CD14-positive monocyte (primary cell): ENCODE results near the gene SRC. TPM values are rescaled to one million over a fixed set of nuclear protein-coding genes. Genes with fewer than 3 reads are reported as not detected.

ENCODE experiments used
- DNase-seq, 3 donors: peaks; one replicate each; pipeline ENCODE4 v3.0.0-alpha.2; 2011 to 2022
- H2AFZ ChIP-seq: 2 replicates; pipeline ENCODE4 v1.6.0; 2012; ENCODE audit warnings: mild to moderate bottlenecking, low read depth, low read length, inconsistent platforms; ENCODE audit not compliant: insufficient read depth, poor library complexity, severe bottlenecking
- H3K27ac ChIP-seq, 2 donors: 1 replicate in 1 of 2; 2 replicates in 1 of 2; pipeline ENCODE4 v1.5.1; 2012 to 2013; ENCODE audit warnings: low read length in 2 of 2, control low read depth in 1 of 2, inconsistent platforms in 1 of 2, low read depth in 1 of 2, mild to moderate bottlenecking in 1 of 2
- H3K27me3 ChIP-seq, 2 donors: one replicate each; pipeline versions ENCODE4 v1.6.0 to v1.6.1; 2011 to 2013; ENCODE audit warnings: low read length in 2 of 2; ENCODE audit not compliant: control insufficient read depth in 2 of 2, insufficient read depth in 2 of 2
- H3K36me3 ChIP-seq, 2 donors: replicated peaks in 1 of 2; 1 replicate in 1 of 2; 2 replicates in 1 of 2; pipeline versions ENCODE4 v1.5.1 to v1.6.1; 2012 to 2013; ENCODE audit warnings: low read length in 2 of 2, control low read depth in 1 of 2, inconsistent platforms in 1 of 2, mild to moderate bottlenecking in 1 of 2; ENCODE audit not compliant: insufficient read depth in 2 of 2, control insufficient read depth in 1 of 2
- H3K4me1 ChIP-seq, 2 donors: 1 replicate in 1 of 2; 2 replicates in 1 of 2; pipeline versions ENCODE4 v1.5.1 to v1.6.1; 2012 to 2013; ENCODE audit warnings: low read length in 2 of 2, control low read depth in 1 of 2, inconsistent platforms in 1 of 2, mild to moderate bottlenecking in 1 of 2, moderate library complexity in 1 of 2; ENCODE audit not compliant: insufficient read depth in 2 of 2, control insufficient read depth in 1 of 2
- H3K4me2 ChIP-seq: replicated peaks from 2 replicates; pipeline ENCODE3; 2012; ENCODE audit warnings: low read length, moderate library complexity, mild to moderate bottlenecking; ENCODE audit not compliant: poor library complexity, severe bottlenecking; ENCODE audit errors: extremely low read depth
- H3K4me3 ChIP-seq, 3 experiments: fragments of 200-600 bp in 1 of 3; sonication (generic) in 1 of 3; replicated peaks in 1 of 3; 1 replicate in 2 of 3; 2 replicates in 1 of 3; pipeline ENCODE4 v1.5.1; 2011 to 2013; ENCODE audit warnings: low read length in 3 of 3, mild to moderate bottlenecking in 3 of 3, control low read depth in 2 of 3, low read depth in 2 of 3, inconsistent platforms in 1 of 3, moderate library complexity in 1 of 3
- H3K79me2 ChIP-seq: 2 replicates; pipeline ENCODE4 v1.6.0; 2012; ENCODE audit warnings: mild to moderate bottlenecking, control low read depth, inconsistent platforms, low read length, moderate library complexity; ENCODE audit not compliant: insufficient read depth
- H3K9ac ChIP-seq: 2 replicates; pipeline ENCODE4 v1.6.0; 2017; ENCODE audit warnings: low read length, mild to moderate bottlenecking; ENCODE audit not compliant: insufficient read depth, poor library complexity, severe bottlenecking
- H3K9me3 ChIP-seq, 2 donors: replicated peaks in 1 of 2; 1 replicate in 1 of 2; 2 replicates in 1 of 2; pipeline versions ENCODE4 v1.5.1 to v1.6.1; 2012 to 2013; ENCODE audit warnings: low read length in 2 of 2, control low read depth in 1 of 2; ENCODE audit not compliant: control insufficient read depth in 1 of 2, insufficient read depth in 1 of 2
- H4K20me1 ChIP-seq: 2 replicates; pipeline ENCODE4 v1.6.0; 2012; ENCODE audit warnings: mild to moderate bottlenecking, low read length, control low read depth, moderate library complexity; ENCODE audit not compliant: insufficient read depth
- H3K27ac Mint-ChIP-seq, 7 donors: one replicate each; pipeline ENCODE4 v1.8.0; 2020; ENCODE audit warnings: mild to moderate bottlenecking in 7 of 7, mixed read lengths in 7 of 7, moderate library complexity in 6 of 7, inconsistent platforms in 2 of 7
- H3K27me3 Mint-ChIP-seq, 3 donors: one replicate each; pipeline ENCODE4 v1.8.0; 2021 to 2022; ENCODE audit warnings: low read depth in 3 of 3, mild to moderate bottlenecking in 3 of 3, mixed read lengths in 3 of 3, moderate library complexity in 3 of 3, inconsistent platforms in 1 of 3
- H3K36me3 Mint-ChIP-seq, 2 donors: one replicate each; pipeline ENCODE4 v1.8.0; 2020; ENCODE audit warnings: mixed read lengths in 2 of 2, inconsistent platforms in 1 of 2, mild to moderate bottlenecking in 1 of 2
- H3K4me1 Mint-ChIP-seq: one replicate; pipeline ENCODE4 v1.8.0; 2020; ENCODE audit warnings: mild to moderate bottlenecking, mixed read lengths
- H3K4me3 Mint-ChIP-seq, 2 donors: one replicate each; pipeline ENCODE4 v1.8.0; 2020; ENCODE audit warnings: mild to moderate bottlenecking in 2 of 2, mixed read lengths in 2 of 2, moderate library complexity in 1 of 2
- H3K9me3 Mint-ChIP-seq, 7 donors: one replicate each; pipeline ENCODE4 v1.8.0; 2020 to 2022; ENCODE audit warnings: mixed read lengths in 7 of 7, mild to moderate bottlenecking in 6 of 7, moderate library complexity in 6 of 7, inconsistent platforms in 2 of 7
- WGBS: methylation state at CpG from one replicate; pipeline ENCODE4 v1.1.5; 2013; ENCODE audit warnings: missing lambda C conversion rate; ENCODE audit not compliant: insufficient coverage; 5-methylcytosine and 5-hydroxymethylcytosine counted together
- intact Hi-C, 2 donors: fragments of 100-400 bp; cut with micrococcal nuclease; formaldehyde crosslinking; loops; one replicate each; pipeline versions ENCODE4 v1.15.0 to v1.15.1; 2023
- polyA plus RNA-seq, 3 donors: library from polyadenylated mRNA; depleted of rRNA in 1 of 3; unstranded in 2 of 3; stranded (reverse) in 1 of 3; fragments of 300-500 nt in 2 of 3; fragments of >200 nt in 1 of 3; fragmentation: Illumina TruSeq in 2 of 3; gene quantifications; 1 replicate in 2 of 3; 2 replicates in 1 of 3; pipeline ENCODE4 v1.2.3, GENCODE V29; 2012 to 2021
- TF ChIP-seq, protein P1 (sequence below): fragments of 200-600 bp; IDR thresholded peaks from one replicate; pipeline ENCODE4 v1.8.0; 2022; ENCODE audit warnings: antibody characterized with exemption, mild to moderate bottlenecking

The SRC gene
- polyA plus RNA-seq, 3 donors = 4.9 to 55.1 (median 6.8) TPM

DNA sequence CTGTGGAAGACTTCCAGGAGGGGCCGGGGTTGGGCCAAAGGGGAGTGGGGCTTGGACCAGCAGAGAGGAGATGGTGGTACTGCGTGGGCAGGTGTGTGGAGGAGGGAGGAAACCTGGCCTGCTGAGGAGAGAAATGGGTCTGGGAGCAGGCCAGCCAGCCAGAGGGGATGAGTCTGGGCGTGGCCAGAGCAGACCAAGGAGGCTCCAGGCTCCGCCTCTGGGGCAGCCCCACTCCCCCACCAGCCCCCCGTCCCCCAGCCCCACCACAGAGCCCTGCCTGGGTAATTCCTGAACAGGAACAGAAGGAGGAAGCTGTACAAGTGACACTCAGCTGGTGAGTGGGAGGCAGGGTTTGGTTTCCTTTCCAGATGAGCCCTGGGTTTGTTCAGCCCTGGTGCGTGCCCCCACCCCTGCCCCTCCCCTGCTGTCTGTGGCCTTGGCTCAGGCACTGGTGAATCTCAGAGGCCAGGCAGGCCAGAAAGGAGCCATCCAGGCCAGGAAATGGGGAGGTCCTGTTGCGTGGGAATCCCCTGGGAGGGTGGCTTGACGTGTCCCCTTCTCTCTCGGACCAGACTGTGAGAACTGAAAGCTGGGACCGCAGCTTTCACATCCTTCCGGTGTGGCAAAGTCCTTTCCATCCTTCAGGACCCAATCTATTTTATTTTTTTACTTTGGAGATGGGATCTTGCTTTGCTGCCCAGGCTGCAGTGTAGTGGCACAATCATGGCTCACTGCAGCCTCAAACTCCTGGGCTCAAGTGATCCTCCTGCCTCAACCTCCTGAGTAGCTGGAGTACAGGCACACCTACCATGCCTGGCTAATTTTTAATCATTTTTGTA is 9.4 kb upstream of the SRC start:
- peaks cover 55% of the 10 kb centered on the region for H3K4me1 Mint-ChIP-seq
- 8% methylated on average over 5 of the region's 11 CpGs for WGBS
- peak overlapping the region in 1 of 3 experiments; percentile 45 for H3K4me3 ChIP-seq

More for the DNA sequence above, 9.4 kb upstream of the SRC start:
- H3K27me3 ChIP-seq = no peaks in the 10 kb centered on the region
- H3K79me2 ChIP-seq = no peaks in the 10 kb centered on the region
- TF ChIP-seq, protein P1, sequence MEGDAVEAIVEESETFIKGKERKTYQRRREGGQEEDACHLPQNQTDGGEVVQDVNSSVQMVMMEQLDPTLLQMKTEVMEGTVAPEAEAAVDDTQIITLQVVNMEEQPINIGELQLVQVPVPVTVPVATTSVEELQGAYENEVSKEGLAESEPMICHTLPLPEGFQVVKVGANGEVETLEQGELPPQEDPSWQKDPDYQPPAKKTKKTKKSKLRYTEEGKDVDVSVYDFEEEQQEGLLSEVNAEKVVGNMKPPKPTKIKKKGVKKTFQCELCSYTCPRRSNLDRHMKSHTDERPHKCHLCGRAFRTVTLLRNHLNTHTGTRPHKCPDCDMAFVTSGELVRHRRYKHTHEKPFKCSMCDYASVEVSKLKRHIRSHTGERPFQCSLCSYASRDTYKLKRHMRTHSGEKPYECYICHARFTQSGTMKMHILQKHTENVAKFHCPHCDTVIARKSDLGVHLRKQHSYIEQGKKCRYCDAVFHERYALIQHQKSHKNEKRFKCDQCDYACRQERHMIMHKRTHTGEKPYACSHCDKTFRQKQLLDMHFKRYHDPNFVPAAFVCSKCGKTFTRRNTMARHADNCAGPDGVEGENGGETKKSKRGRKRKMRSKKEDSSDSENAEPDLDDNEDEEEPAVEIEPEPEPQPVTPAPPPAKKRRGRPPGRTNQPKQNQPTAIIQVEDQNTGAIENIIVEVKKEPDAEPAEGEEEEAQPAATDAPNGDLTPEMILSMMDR = no peak
- H2AFZ ChIP-seq = no peak overlapping the region
- peak overlapping the region; percentile 46 for H3K4me2 ChIP-seq
- peaks cover 1 to 3% (median 2%) of the 10 kb centered on the region in 3 donors for H3K27me3 Mint-ChIP-seq
- peak; percentile 91 to 99 (median 95) for DNase-seq
- H3K27ac ChIP-seq = peak overlapping the region; percentile 94 to 99
- peak overlapping the region; percentile 63 to 80 for H3K4me3 Mint-ChIP-seq
- H3K4me1 ChIP-seq = peaks cover 53 to 59% of the 10 kb centered on the region in 2 donors
- peak overlapping the region; percentile 95 to 99 (median 97) for H3K27ac Mint-ChIP-seq
- H3K9me3 Mint-ChIP-seq = no peaks in the 10 kb centered on the region
- peak overlapping the region; percentile 78 for H3K9ac ChIP-seq
- no peaks in the 10 kb centered on the region for H3K9me3 ChIP-seq
- no peaks in the 10 kb centered on the region for H3K36me3 Mint-ChIP-seq
- H3K36me3 ChIP-seq = no peaks in the 10 kb centered on the region
- H4K20me1 ChIP-seq = no peaks in the 10 kb centered on the region
- intact Hi-C loops = loop anchor here (2.0 to 5.0 kb wide), 3 partner anchors 14 to 69 kb away; no protein-coding TSS in a partner anchor
